HT1080 (cell line): Measurements from ENCODE around the gene KRTAP10-9. TPM values are rescaled to one million over a fixed set of nuclear protein-coding genes. Genes with fewer than 3 reads are reported as not detected.
"Not testable (repeated sequence)": the region's sequence is repeated elsewhere in the genome, so short reads cannot be mapped to it uniquely, and the experiment has no call there.

Experiments used
- DNase-seq: peaks from one replicate; pipeline ENCODE4 v3.0.0-alpha.2; 2015; ENCODE audit warnings: low read depth
- total RNA-seq: library from RNA; depleted of rRNA; stranded (reverse); fragments of >200 nt; shearing (Covaris generic); gene quantifications from 2 replicates; pipeline ENCODE4 v1.2.3, GENCODE V29; 2014; rRNA removed

The KRTAP10-9 gene
- total RNA-seq, 1 experiment from 2014 or later = not detected

DNA sequence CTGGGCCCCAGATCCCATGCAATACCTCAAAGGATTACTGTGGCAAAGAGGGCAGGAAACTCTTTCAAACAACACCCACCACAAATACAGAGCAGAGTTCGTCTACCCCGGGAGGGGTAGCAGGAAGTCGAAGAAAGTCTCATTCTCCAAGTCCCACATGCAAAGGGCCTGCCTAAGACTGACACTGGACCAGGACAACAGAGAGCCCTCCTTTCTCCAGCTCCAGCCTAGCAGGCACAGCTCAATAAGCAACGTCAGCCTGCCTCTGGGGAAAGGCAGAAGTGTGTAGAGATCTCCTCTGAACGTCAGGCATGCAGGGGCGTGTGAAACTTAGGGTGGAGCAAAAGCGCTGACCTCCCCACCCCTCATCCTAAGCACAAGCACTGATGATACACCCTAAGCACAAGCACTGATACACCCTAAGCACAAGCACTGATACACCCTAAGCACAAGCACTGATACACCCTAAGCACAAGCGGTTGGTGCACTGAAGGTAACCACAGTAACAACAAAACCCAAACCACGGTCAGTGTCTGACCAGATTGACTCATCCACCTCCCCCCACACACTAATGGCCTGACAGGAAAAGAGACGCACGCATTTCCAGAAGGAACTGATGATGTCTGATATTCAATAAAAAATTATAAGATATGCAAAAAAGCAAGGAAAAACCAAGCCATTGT lies 32.2 kb downstream of the KRTAP10-9 start:
- no peak for DNase-seq

DNA sequence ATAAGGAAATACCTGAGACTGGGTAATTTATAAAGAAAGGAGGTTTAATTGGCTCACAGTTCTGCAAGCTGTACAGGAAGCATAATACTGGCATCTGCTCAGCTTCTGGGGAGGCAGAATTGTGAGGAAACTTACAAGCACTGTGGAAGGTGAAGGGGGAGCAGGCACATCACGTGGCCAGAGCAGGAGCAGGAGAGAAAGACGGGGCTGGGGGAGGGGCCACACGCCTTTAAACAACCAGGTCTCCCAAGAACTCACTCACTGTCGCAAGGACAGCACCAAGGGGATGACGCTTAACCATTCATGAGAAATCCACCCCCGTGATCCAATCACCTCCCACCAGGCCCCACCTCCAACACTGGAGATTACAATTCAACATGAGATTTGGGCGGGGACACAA lies 34.7 kb downstream of the KRTAP10-9 start:
- DNase-seq = not testable (repeated sequence)

DNA sequence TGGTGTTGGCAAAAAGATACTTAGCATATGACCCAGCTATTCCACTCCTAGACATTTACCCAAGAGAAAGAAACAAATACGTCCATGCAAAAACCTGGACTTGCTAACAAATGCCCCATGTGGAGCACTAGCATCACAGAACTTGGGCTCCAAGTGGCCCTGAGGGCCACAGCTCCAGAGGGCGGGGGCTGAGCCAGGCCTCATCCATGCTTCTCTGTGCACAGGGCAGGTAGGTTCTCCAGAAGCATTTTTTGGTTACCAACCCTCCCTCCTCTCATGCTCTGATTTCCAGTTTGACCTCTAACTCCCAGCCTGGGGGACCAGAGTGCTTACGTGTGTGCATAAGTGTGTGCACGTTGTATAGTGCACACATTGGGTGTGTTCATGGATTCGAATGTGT lies 37.8 kb downstream of the KRTAP10-9 start:
- no peak for DNase-seq

DNA sequence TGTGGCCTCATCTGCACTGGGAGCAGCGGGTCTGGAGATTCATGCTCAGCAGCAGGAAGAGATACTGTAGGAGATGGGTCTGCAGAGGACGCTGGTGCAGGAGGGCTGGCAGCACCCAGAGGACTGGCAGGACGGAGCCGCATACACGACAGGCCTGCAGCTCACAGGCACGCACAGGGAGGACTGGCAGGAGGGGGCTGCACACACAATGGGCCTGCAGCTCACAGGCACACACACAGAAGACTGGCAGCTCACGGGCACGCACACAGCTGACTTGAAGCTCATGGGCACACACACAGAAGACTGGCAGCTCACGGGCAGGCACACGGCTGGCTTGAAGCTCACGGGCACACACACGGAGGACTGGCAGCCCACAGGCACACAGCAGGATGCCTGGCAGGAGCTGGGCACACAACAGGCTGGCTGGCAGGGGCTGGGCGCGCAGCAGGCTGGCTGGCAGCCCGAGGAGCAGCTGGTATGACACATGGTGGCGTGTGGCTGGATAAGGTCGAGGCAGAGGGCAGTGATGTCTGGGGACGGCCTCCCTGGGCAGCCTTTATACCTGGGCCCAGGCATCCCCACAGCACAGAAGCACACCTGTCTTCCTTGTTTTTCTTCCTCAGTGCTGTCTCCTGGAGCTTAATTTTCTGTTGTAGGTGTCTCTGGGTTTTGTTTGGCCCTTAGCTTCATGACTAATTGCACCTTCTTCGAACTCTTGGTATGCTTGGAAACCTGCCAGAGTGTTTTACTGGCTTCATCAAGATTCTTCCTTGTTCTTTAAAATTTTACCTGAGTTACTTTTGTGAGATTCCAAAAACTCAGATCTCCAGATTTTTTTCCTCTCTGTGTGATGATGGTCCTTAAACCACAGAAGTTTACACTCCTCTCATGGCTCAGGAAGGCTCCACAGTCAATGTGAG lies 39.8 kb downstream of the KRTAP10-9 start, which contains the start of gene KRTAP12-2:
TSS of gene KRTAP12-2 (minus strand) at position 527 of the 920 bp plus-strand sequence. CDS start at position 486, 41 bp downstream.
- no peak for DNase-seq

DNA sequence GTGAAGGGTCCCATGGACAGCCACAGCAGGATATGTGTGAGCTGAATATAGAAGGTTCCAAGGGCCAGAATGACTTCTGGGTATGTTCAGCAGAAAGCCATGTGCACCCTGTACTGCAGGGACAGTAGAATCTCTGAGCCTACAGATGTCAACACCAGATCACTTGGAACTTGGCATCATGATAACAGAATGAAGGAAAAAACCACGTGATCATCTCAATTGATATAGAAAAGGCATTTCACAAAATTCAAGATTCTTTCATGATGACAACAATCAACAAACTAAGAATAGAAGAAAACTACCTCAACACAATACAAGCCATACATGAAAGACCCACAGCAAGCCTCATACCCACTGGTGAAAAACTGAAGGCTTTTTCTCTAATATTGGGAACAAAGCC lies 40.7 kb downstream of the KRTAP10-9 start:
- no peak for DNase-seq

DNA sequence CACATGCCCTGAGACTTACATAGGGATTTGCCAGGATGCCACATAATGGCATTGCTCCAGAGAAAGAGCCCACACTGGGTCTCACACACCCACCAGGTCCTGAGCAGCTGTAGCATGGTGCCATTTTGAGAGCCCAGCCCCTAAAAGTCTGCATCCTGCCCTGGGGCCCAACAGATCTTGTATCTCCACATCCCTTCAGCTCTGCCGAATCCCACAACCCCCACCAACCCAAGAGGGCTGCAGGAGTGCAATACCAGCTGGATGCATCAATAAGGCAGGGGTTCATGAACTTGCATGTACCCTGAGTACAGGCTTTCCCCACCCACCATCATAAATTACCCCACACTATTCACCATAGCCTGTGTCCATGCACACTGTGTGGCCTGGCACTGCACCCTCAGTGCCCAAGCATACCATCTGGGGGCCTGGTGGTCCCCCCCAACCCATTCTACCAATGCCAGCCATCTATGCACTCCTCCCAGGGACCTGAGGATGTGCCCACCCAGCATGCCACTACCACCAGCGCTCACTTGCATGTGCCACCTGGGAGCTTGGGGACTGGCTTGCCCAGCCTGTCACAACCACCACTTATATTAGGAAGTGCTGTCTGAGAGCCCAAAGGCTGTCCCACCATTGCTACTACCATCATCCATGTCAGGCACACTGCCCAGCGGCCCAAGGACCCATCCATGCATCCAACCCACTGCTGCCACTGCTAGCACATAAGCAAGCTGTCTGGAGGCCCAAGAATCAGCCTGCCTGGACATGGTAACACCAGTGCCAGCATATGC lies 43.9 kb downstream of the KRTAP10-9 start:
- no peak for DNase-seq

DNA sequence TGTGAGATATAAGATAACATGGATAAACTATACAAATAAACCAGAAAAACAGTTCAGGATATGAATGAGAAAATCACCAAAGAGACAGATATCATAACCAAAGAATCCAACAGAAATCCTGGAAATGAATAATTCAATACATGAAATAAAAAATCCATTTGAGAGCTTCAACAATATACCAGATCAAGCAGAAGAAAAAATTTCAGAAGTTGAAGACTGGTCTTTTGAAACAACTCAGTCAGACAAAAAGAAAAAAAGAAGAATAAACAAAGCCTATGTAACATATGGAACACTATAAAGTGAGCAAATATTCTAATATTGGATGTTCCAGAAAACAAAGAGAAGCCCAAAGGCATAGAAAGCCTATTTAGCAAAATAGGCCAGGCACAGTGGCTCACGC lies 45.0 kb downstream of the KRTAP10-9 start:
- no peak for DNase-seq

DNA sequence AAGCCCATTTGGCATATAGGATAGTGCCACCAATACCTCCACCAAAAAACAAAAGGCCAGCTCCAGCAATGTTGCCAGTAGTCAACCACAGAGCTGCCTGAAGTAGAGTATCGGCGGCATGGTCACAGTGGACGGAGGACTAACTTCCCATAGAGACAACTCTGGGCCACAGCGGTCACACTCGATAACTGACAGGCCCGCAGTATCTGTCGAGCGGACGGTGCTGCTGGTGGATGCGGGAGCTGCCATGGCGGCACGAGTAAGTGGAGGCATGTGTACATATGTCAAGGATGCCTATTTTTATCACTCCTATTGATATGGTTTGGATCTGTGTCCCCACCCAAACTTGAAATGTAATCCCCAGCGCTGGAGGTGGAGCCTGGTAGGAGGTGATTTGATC lies 51.0 kb downstream of the KRTAP10-9 start:
- no peak for DNase-seq

Other genes with a start within 250 kb of the KRTAP10-9 start
- 0.07 TPM in 1 of 2 replicates, not detected in the other for gene LRRC3, start 171.6 kb upstream of the KRTAP10-9 start, total RNA-seq
- not detected in 2 replicates for gene KRTAP10-1, start 86.9 kb upstream of the KRTAP10-9 start, total RNA-seq
- gene KRTAP10-2, start 75.6 kb upstream of the KRTAP10-9 start, total RNA-seq = not detected in 2 replicates
- gene KRTAP10-3, start 68.3 kb upstream of the KRTAP10-9 start, total RNA-seq = not detected in 2 replicates
- gene KRTAP10-4, start 53.4 kb upstream of the KRTAP10-9 start, total RNA-seq = not detected in 2 replicates
- not detected in 2 replicates for gene KRTAP10-5, start 46.5 kb upstream of the KRTAP10-9 start, total RNA-seq
- gene KRTAP10-6, start 34.6 kb upstream of the KRTAP10-9 start, total RNA-seq = not detected in 2 replicates
- gene KRTAP10-7, start 26.5 kb upstream of the KRTAP10-9 start, total RNA-seq = not detected in 2 replicates
- not detected in 2 replicates for gene KRTAP10-8, start 15.0 kb upstream of the KRTAP10-9 start, total RNA-seq
- not detected in 2 replicates for gene KRTAP10-10, start 10.3 kb downstream of the KRTAP10-9 start, total RNA-seq
- gene KRTAP10-11, start 19.3 kb downstream of the KRTAP10-9 start, total RNA-seq = not detected in 2 replicates
- not detected in 2 replicates for gene KRTAP12-4, start 27.6 kb downstream of the KRTAP10-9 start, total RNA-seq
- gene KRTAP12-3, start 30.8 kb downstream of the KRTAP10-9 start, total RNA-seq = not detected in 2 replicates
- gene KRTAP12-2, start 39.8 kb downstream of the KRTAP10-9 start, total RNA-seq = not detected in 2 replicates
- gene KRTAP12-1, start 55.1 kb downstream of the KRTAP10-9 start, total RNA-seq = not detected in 2 replicates
- gene KRTAP10-12, start 70.1 kb downstream of the KRTAP10-9 start, total RNA-seq = not detected in 2 replicates
- not detected in 2 replicates for gene TSPEAR, start 84.5 kb downstream of the KRTAP10-9 start, total RNA-seq
- 73.1 and 77.6 TPM in 2 replicates for gene UBE2G2, start 174.7 kb downstream of the KRTAP10-9 start, total RNA-seq
- 130 and 154 TPM in 2 replicates for gene SUMO3, start 191.0 kb downstream of the KRTAP10-9 start, total RNA-seq
- 377 and 408 TPM in 2 replicates for gene PTTG1IP, start 246.6 kb downstream of the KRTAP10-9 start, total RNA-seq